HCT116 (cell line): ENCODE data around the gene EFL1. TPM values are rescaled to one million over a fixed set of nuclear protein-coding genes. Genes with fewer than 3 reads are reported as not detected.

Experiments
- ATAC-seq: fragments of 200-7000 bp; cut with Tn5 transposase; 2 replicates; pipeline ENCODE4 v1.9.1; 2020; ENCODE audit warnings: mild to moderate bottlenecking, moderate library complexity
- BruUV-seq: library from RNA; stranded (reverse); fragments of 400-500 nt; replicated peaks from 2 replicates; lab custom pipeline; 2021; lab: Mats Ljungman, UMichigan
- CTCF ChIA-PET: fragments of 300-600 bp; sonication (Branson Sonifier 250); formaldehyde crosslinking; loops from one replicate; lab custom pipeline; 2021; ENCODE audit warnings: antibody characterized with exemption; lab: Charles Lee
- POLR2A ChIA-PET: fragments of 300-600, 350-600 bp; sonication (Branson Sonifier 250); formaldehyde crosslinking; loops from one replicate; lab custom pipeline; 2021; ENCODE audit warnings: antibody characterized with exemption; lab: Charles Lee
- RAD21 ChIA-PET, 2 experiments: fragments of 300-600 bp; sonication (Branson Sonifier 250); formaldehyde crosslinking; loops; one replicate each; lab custom pipeline; 2023; ENCODE audit warnings: low total read pairs in 2 of 2; ENCODE audit not compliant: uncharacterized antibody in 2 of 2, unreplicated experiment in 2 of 2, low non-redundant PET in 1 of 2; lab: Charles Lee
- DNase-seq: peaks from one replicate; pipeline ENCODE4 v3.0.0-alpha.2; 2010; ENCODE audit warnings: low read depth, low spot score
- H2AFZ ChIP-seq: fragments of 200-600 bp; shearing (Covaris generic), sonication (generic); 2 replicates; pipeline ENCODE4 v1.6.1; 2017; ENCODE audit warnings: low read depth, mixed run types, mixed read lengths, antibody characterized with exemption, low read length; ENCODE audit not compliant: poor library complexity, severe bottlenecking
- H3K27ac ChIP-seq: 2 replicates; pipeline ENCODE4 v1.5.1; 2012; ENCODE audit warnings: low read depth, low read length
- H3K27me3 ChIP-seq: fragments of 200-600 bp; sonication (generic); 2 replicates; pipeline ENCODE4 v1.6.1; 2016; ENCODE audit warnings: mixed run types, low read length, mixed read lengths; ENCODE audit not compliant: insufficient read depth
- H3K36me3 ChIP-seq, 2 experiments: fragments of 200-500 bp in 1 of 2; fragments of 200-600 bp in 1 of 2; sonication (Bioruptor generic) in 1 of 2; sonication (generic) in 1 of 2; 2 replicates each; pipeline versions ENCODE4 v1.5.1 to v1.6.1; 2014 to 2016; ENCODE audit warnings: low read length in 2 of 2, inconsistent platforms in 1 of 2, mixed read lengths in 1 of 2, mixed run types in 1 of 2; ENCODE audit not compliant: insufficient read depth in 2 of 2, control insufficient read depth in 1 of 2
- H3K4me1 ChIP-seq, 2 experiments: fragments of 200-600 bp in 1 of 2; sonication (generic) in 1 of 2; 2 replicates each; pipeline versions ENCODE4 v1.5.1 to v1.6.1; 2012 to 2017; ENCODE audit warnings: low read length in 2 of 2, inconsistent platforms in 1 of 2, mild to moderate bottlenecking in 1 of 2, mixed read lengths in 1 of 2, mixed run types in 1 of 2, moderate library complexity in 1 of 2; ENCODE audit not compliant: insufficient read depth in 2 of 2, control insufficient read depth in 1 of 2
- H3K4me2 ChIP-seq: fragments of 200-600 bp; sonication (generic); 2 replicates; pipeline ENCODE4 v1.6.1; 2017; ENCODE audit warnings: mixed run types, low read length, mixed read lengths
- H3K4me3 ChIP-seq, 2 experiments: fragments of 200-600 bp in 1 of 2; sonication (generic) in 1 of 2; replicated peaks in 1 of 2; 2 replicates each; pipeline ENCODE4 v1.5.1; 2011 to 2016; ENCODE audit warnings: low read length in 2 of 2, control low read depth in 1 of 2, low read depth in 1 of 2, mild to moderate bottlenecking in 1 of 2, mixed read lengths in 1 of 2, mixed run types in 1 of 2
- H3K79me2 ChIP-seq: fragments of 200-600 bp; sonication (generic); 2 replicates; pipeline ENCODE4 v1.6.1; 2017; ENCODE audit warnings: mild to moderate bottlenecking, mixed run types, low read length, moderate library complexity, mixed read lengths; ENCODE audit not compliant: insufficient read depth
- H3K9ac ChIP-seq: fragments of 200-600 bp; sonication (generic); 2 replicates; pipeline ENCODE4 v1.6.1; 2016; ENCODE audit warnings: low read length, mixed read lengths
- H3K9me2 ChIP-seq: fragments of 200-600 bp; sonication (generic), shearing (Covaris generic); 2 replicates; pipeline ENCODE4 v1.6.1; 2017; ENCODE audit warnings: mixed run types, mild to moderate bottlenecking, moderate library complexity; ENCODE audit not compliant: insufficient read depth
- H3K9me3 ChIP-seq, 2 experiments: fragments of 200-500 bp in 1 of 2; fragments of 200-600 bp in 1 of 2; sonication (Bioruptor generic) in 1 of 2; sonication (generic) in 1 of 2; 2 replicates each; pipeline ENCODE4 v1.6.1; 2014 to 2017; ENCODE audit warnings: low read length in 2 of 2, mixed read lengths in 2 of 2, inconsistent platforms in 1 of 2, low read depth in 1 of 2, mild to moderate bottlenecking in 1 of 2, mixed run types in 1 of 2, moderate library complexity in 1 of 2; ENCODE audit not compliant: control insufficient read depth in 1 of 2, insufficient read depth in 1 of 2
- H4K20me1 ChIP-seq: fragments of 200-600 bp; sonication (generic), shearing (Covaris generic); 2 replicates; pipeline ENCODE4 v1.6.1; 2017; ENCODE audit warnings: mixed run types, mild to moderate bottlenecking, moderate library complexity; ENCODE audit not compliant: insufficient read depth
- CBX3 ChIP-seq: IDR thresholded peaks from 2 replicates; pipeline ENCODE4 v1.6.1; 2012; ENCODE audit warnings: low read depth
- CTCF ChIP-seq, 3 experiments: fragments of 200-600 bp in 1 of 3; sonication (generic) in 1 of 3; IDR thresholded peaks in 2 of 3; conservative IDR thresholded peaks in 1 of 3; 2 replicates each; pipeline ENCODE4 v1.5.1; 2012 to 2017; ENCODE audit warnings: low read depth in 2 of 3, low read length in 2 of 3, antibody characterized with exemption in 1 of 3, borderline replicate concordance in 1 of 3, control low read depth in 1 of 3, mild to moderate bottlenecking in 1 of 3, mixed read lengths in 1 of 3, mixed run types in 1 of 3, moderate library complexity in 1 of 3; ENCODE audit not compliant: insufficient read depth in 1 of 3
- JUND ChIP-seq: IDR thresholded peaks from 2 replicates; pipeline ENCODE4 v1.6.1; 2012
- MAX ChIP-seq: IDR thresholded peaks from 2 replicates; pipeline ENCODE4 v1.6.1; 2012
- POLR2AphosphoS5 ChIP-seq: IDR thresholded peaks from 2 replicates; pipeline ENCODE4 v1.6.1; 2011; ENCODE audit warnings: mild to moderate bottlenecking, low read depth, low read length, moderate library complexity
- RAD21 ChIP-seq: IDR thresholded peaks from 2 replicates; pipeline ENCODE4 v1.6.1; 2012; ENCODE audit warnings: low read depth, mild to moderate bottlenecking
- REST ChIP-seq: IDR thresholded peaks from 2 replicates; pipeline ENCODE4 v1.6.1; 2012; ENCODE audit warnings: low read depth
- SIN3A ChIP-seq: IDR thresholded peaks from 2 replicates; pipeline ENCODE4 v1.6.1; 2012; ENCODE audit warnings: low read depth
- SP1 ChIP-seq: IDR thresholded peaks from 2 replicates; pipeline ENCODE4 v1.6.1; 2012; ENCODE audit warnings: low read depth
- ZNF274 ChIP-seq: fragments of 200-500 bp; sonication (Bioruptor generic); IDR thresholded peaks from 2 replicates; pipeline ENCODE4 v1.6.1; 2014; ENCODE audit warnings: mild to moderate bottlenecking, low read depth, low read length, inconsistent platforms
- intact Hi-C: fragments of 100-400 bp; cut with micrococcal nuclease; formaldehyde crosslinking; loops from 2 replicates; pipeline ENCODE4 v1.10.0; 2022
- total RNA-seq: library from RNA; stranded (reverse); gene quantifications from one replicate; pipeline ENCODE4 v1.2.1, GENCODE V29; 2021; ENCODE audit not compliant: unreplicated experiment

The EFL1 gene
- total RNA-seq, 1 experiment from 2014 or later = 12.7 TPM

- CTCF ChIA-PET = interaction anchor here (0.6 to 1.2 kb wide), 8 partner anchors 13 to 788 kb away, joined by 3 to 24 read pairs (median 4); no protein-coding TSS in a partner anchor
- BruUV-seq = no TSS peak
- H3K4me2 ChIP-seq = no peak overlapping the region
- ATAC-seq = peak; percentile 99
- no peak overlapping the region for H3K4me3 ChIP-seq
- H4K20me1 ChIP-seq = no peaks in the 10 kb centered on the region
- RAD21 ChIA-PET = interaction anchor here (0.9 to 1.0 kb wide), 2 partner anchors 89 to 90 kb away, joined by 6 to 7 read pairs; no protein-coding TSS in a partner anchor
- no peak for TF ChIP-seq CBX3
- peak; percentile 75 for TF ChIP-seq RAD21
- peak; percentile 59 to 76 (median 74); a peak in 5 of 6 replicates for TF ChIP-seq CTCF (IDR thresholded peaks at IDR 0.05 in 2 of 3, conservative IDR thresholded peaks at IDR 0.05 in 1 of 3; ENCODE audit: borderline replicate concordance in 1 of 3, insufficient read depth in 1 of 3, low read depth in 2 of 3, low read length in 2 of 3)
- no peaks in the 10 kb centered on the region for H3K9me2 ChIP-seq
- POLR2A ChIA-PET = no interaction called here
- no peaks in the 10 kb centered on the region for H3K4me1 ChIP-seq
- H3K79me2 ChIP-seq = no peaks in the 10 kb centered on the region
- intact Hi-C loops = loop anchor here (1.0 to 10.0 kb wide), 4 partner anchors 90 to 786 kb away; no protein-coding TSS in a partner anchor
- H3K9ac ChIP-seq = no peak overlapping the region
- no peaks in the 10 kb centered on the region for H3K9me3 ChIP-seq
- no peaks in the 10 kb centered on the region for H3K36me3 ChIP-seq
- no peak overlapping the region for H2AFZ ChIP-seq
- H3K27me3 ChIP-seq = no peaks in the 10 kb centered on the region
- DNase-seq = peak; percentile 51
- no peak overlapping the region for H3K27ac ChIP-seq
Measured at GRCh38 chr15:82197733-82198594, 64.6 kb downstream of the EFL1 start.

GRCh38 chr15:82196353-82196752 lies 66.2 kb downstream of the EFL1 start:
- Histone ChIP-seq H3K9me3 (no peaks in the 10 kb centered on the region), H3K36me3 (no peaks in the 10 kb centered on the region), H3K4me2 (no peak overlapping the region), H3K27ac (no peak overlapping the region), H3K9me2 (no peaks in the 10 kb centered on the region), H3K9ac (no peak overlapping the region), H3K4me3 (no peak overlapping the region), H3K27me3 (no peaks in the 10 kb centered on the region), H3K4me1 (no peaks in the 10 kb centered on the region), H3K79me2 (no peaks in the 10 kb centered on the region), H2AFZ (no peak overlapping the region), H4K20me1 (no peaks in the 10 kb centered on the region)
- intact Hi-C loops = loop anchor here (5.0 to 10.0 kb wide), 2 partner anchors 262 to 784 kb away; no protein-coding TSS in a partner anchor
- POLR2A ChIA-PET = no interaction called here
- DNase-seq (no peak), ATAC-seq (no peak)
- RAD21 ChIA-PET = no interaction called here
- CTCF ChIA-PET = interaction anchor here (2.3 kb wide), 1 partner anchor 88 kb away, joined by 14 read pairs; no protein-coding TSS in a partner anchor
- BruUV-seq = no TSS peak
- TF ChIP-seq JUND = no peak
- TF ChIP-seq ZNF274 = no peak
- TF ChIP-seq SIN3A = no peak
- TF ChIP-seq REST = no peak
- TF ChIP-seq MAX = no peak
- TF ChIP-seq SP1 = no peak
- TF ChIP-seq POLR2AphosphoS5 = no peak
